ENCODE data around the gene IGSF21. TPM values are rescaled to one million over a fixed set of nuclear protein-coding genes. Genes with fewer than 3 reads are reported as not detected.

Gene IGSF21
- total RNA-seq, 1 donor = not detected

GRCh38 chr1:18155881-18156385 is 48.3 kb downstream of the IGSF21 start:
- Histone ChIP-seq H2AFZ (ENCODE audit: low read length) (no peak overlapping the region), H3K4me3 (ENCODE audit: insufficient read depth, low read length) (no peak overlapping the region), H3K9me3 (ENCODE audit: low read depth, low read length) (no peaks in the 10 kb centered on the region), H3K27me3 (ENCODE audit: insufficient read depth, low read length) (no peaks in the 10 kb centered on the region), H3K27ac (ENCODE audit: low read depth, low read length) (no peak overlapping the region), H4K20me1 (ENCODE audit: insufficient read depth, low read length) (no peaks in the 10 kb centered on the region), H3K79me2 (ENCODE audit: insufficient read depth, low read length) (no peaks in the 10 kb centered on the region), H3K4me2 (ENCODE audit: insufficient read depth, low read length) (no peak overlapping the region), H3K36me3 (ENCODE audit: insufficient read depth, low read length) (no peaks in the 10 kb centered on the region), H3K4me1 (ENCODE audit: insufficient read depth, low read length) (no peaks in the 10 kb centered on the region)
- TF ChIP-seq CTCF (IDR thresholded peaks at IDR 0.05; ENCODE audit: extremely low read depth, low read depth, low read length) = no peak
- DNase-seq (ENCODE audit: insufficient read length, low spot score, missing footprints) = no peak

GRCh38 chr1:18157352-18157751 is 49.8 kb downstream of the IGSF21 start:
- Histone ChIP-seq H3K4me3 (ENCODE audit: insufficient read depth, low read length) (no peak overlapping the region), H2AFZ (ENCODE audit: low read length) (no peak overlapping the region), H3K27ac (ENCODE audit: low read depth, low read length) (no peak overlapping the region), H3K4me1 (ENCODE audit: insufficient read depth, low read length) (no peaks in the 10 kb centered on the region), H3K36me3 (ENCODE audit: insufficient read depth, low read length) (no peaks in the 10 kb centered on the region), H3K27me3 (ENCODE audit: insufficient read depth, low read length) (no peaks in the 10 kb centered on the region), H3K4me2 (ENCODE audit: insufficient read depth, low read length) (no peak overlapping the region), H3K79me2 (ENCODE audit: insufficient read depth, low read length) (no peaks in the 10 kb centered on the region), H3K9me3 (ENCODE audit: low read depth, low read length) (no peaks in the 10 kb centered on the region), H4K20me1 (ENCODE audit: insufficient read depth, low read length) (no peaks in the 10 kb centered on the region)
- no peak for TF ChIP-seq CTCF (IDR thresholded peaks at IDR 0.05; ENCODE audit: extremely low read depth, low read depth, low read length)
- no peak for DNase-seq (ENCODE audit: insufficient read length, low spot score, missing footprints)

GRCh38 chr1:18157968-18158367 is 50.4 kb downstream of the IGSF21 start:
- Histone ChIP-seq H2AFZ (ENCODE audit: low read length) (no peak overlapping the region), H3K36me3 (ENCODE audit: insufficient read depth, low read length) (no peaks in the 10 kb centered on the region), H3K4me1 (ENCODE audit: insufficient read depth, low read length) (no peaks in the 10 kb centered on the region), H3K4me3 (ENCODE audit: insufficient read depth, low read length) (no peak overlapping the region), H3K27me3 (ENCODE audit: insufficient read depth, low read length) (no peaks in the 10 kb centered on the region), H3K4me2 (ENCODE audit: insufficient read depth, low read length) (no peak overlapping the region), H3K27ac (ENCODE audit: low read depth, low read length) (no peak overlapping the region), H3K79me2 (ENCODE audit: insufficient read depth, low read length) (no peaks in the 10 kb centered on the region), H3K9me3 (ENCODE audit: low read depth, low read length) (no peaks in the 10 kb centered on the region), H4K20me1 (ENCODE audit: insufficient read depth, low read length) (no peaks in the 10 kb centered on the region)
- TF ChIP-seq CTCF (IDR thresholded peaks at IDR 0.05; ENCODE audit: extremely low read depth, low read depth, low read length) = no peak
- no peak for DNase-seq (ENCODE audit: insufficient read length, low spot score, missing footprints)

- no peaks in the 10 kb centered on the region for H3K36me3 ChIP-seq (ENCODE audit: insufficient read depth, low read length)
- no peak overlapping the region for H3K27ac ChIP-seq (ENCODE audit: low read depth, low read length)
- TF ChIP-seq CTCF (IDR thresholded peaks at IDR 0.05; ENCODE audit: extremely low read depth, low read depth, low read length) = no peak
- no peaks in the 10 kb centered on the region for H3K4me1 ChIP-seq (ENCODE audit: insufficient read depth, low read length)
- no peaks in the 10 kb centered on the region for H3K79me2 ChIP-seq (ENCODE audit: insufficient read depth, low read length)
- DNase-seq (ENCODE audit: insufficient read length, low spot score, missing footprints) = no peak
- no peaks in the 10 kb centered on the region for H4K20me1 ChIP-seq (ENCODE audit: insufficient read depth, low read length)
- H3K9me3 ChIP-seq (ENCODE audit: low read depth, low read length) = no peaks in the 10 kb centered on the region
- H3K4me2 ChIP-seq (ENCODE audit: insufficient read depth, low read length) = no peak overlapping the region
- no peaks in the 10 kb centered on the region for H3K27me3 ChIP-seq (ENCODE audit: insufficient read depth, low read length)
- no peak overlapping the region for H2AFZ ChIP-seq (ENCODE audit: low read length)
- no peak overlapping the region for H3K4me3 ChIP-seq (ENCODE audit: insufficient read depth, low read length)
Measured at GRCh38 chr1:18158714-18159113, 51.1 kb downstream of the IGSF21 start.
